ENCODE results near the gene RWDD4. TPM values are rescaled to one million over a fixed set of nuclear protein-coding genes. Genes with fewer than 3 reads are reported as not detected.

The RWDD4 gene
- total and polyA plus RNA-seq, 9 of the 15 experiments (the other 6 are each of a cell fraction or from before 2014, with no cell fraction given) = 8.4 to 32.5 (median 24.2) TPM

GRCh38 chr4:183658362-183659028 lies 490 bp downstream of the RWDD4 start (continued):
- TF ChIP-seq ZNF277 (CRISPR knock-in tag; IDR thresholded peaks at IDR 0.05; ENCODE audit: borderline replicate concordance) (no peak), GTF2E2 (tag; IDR thresholded peaks at IDR 0.05) (no peak), KAT7 (CRISPR knock-in tag; IDR thresholded peaks at IDR 0.05; ENCODE audit: borderline replicate concordance) (0 out of 2 replicates have a peak, but pooled peaks have one; percentile 84), KLF1 (tag; IDR thresholded peaks at IDR 0.05) (no peak), EHMT2 (IDR thresholded peaks at IDR 0.05) (no peak), RBM39 (optimal IDR thresholded peaks at IDR 0.05; ENCODE audit: low read depth, low read length) (no peak)
- TF ChIP-seq, protein P1, sequence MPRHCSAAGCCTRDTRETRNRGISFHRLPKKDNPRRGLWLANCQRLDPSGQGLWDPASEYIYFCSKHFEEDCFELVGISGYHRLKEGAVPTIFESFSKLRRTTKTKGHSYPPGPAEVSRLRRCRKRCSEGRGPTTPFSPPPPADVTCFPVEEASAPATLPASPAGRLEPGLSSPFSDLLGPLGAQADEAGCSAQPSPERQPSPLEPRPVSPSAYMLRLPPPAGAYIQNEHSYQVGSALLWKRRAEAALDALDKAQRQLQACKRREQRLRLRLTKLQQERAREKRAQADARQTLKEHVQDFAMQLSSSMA (CRISPR knock-in tag; IDR thresholded peaks at IDR 0.05) = 0 out of 2 replicates have a peak, but pooled peaks have one; percentile 24
- TF ChIP-seq, protein P2, sequence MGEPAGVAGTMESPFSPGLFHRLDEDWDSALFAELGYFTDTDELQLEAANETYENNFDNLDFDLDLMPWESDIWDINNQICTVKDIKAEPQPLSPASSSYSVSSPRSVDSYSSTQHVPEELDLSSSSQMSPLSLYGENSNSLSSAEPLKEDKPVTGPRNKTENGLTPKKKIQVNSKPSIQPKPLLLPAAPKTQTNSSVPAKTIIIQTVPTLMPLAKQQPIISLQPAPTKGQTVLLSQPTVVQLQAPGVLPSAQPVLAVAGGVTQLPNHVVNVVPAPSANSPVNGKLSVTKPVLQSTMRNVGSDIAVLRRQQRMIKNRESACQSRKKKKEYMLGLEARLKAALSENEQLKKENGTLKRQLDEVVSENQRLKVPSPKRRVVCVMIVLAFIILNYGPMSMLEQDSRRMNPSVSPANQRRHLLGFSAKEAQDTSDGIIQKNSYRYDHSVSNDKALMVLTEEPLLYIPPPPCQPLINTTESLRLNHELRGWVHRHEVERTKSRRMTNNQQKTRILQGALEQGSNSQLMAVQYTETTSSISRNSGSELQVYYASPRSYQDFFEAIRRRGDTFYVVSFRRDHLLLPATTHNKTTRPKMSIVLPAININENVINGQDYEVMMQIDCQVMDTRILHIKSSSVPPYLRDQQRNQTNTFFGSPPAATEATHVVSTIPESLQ (CRISPR knock-in tag; IDR thresholded peaks at IDR 0.05) = no peak
